Osteoblast (primary cell): ENCODE results near the gene PPP1R3C. TPM values are rescaled to one million over a fixed set of nuclear protein-coding genes. Genes with fewer than 3 reads are reported as not detected.

ENCODE experiments used
- DNase-seq: peaks from one replicate; pipeline ENCODE4 v3.0.0; 2011; ENCODE audit warnings: low spot score, mixed read lengths; ENCODE audit not compliant: insufficient read length; ENCODE audit errors: missing footprints
- H2AFZ ChIP-seq: 2 replicates; pipeline ENCODE4 v1.6.0; 2011; ENCODE audit warnings: mild to moderate bottlenecking, low read length
- H3K27ac ChIP-seq: 2 replicates; pipeline ENCODE4 v1.5.1; 2011; ENCODE audit warnings: mild to moderate bottlenecking, low read depth, low read length, moderate library complexity
- H3K27me3 ChIP-seq: 2 replicates; pipeline ENCODE4 v1.6.0; 2012; ENCODE audit warnings: mild to moderate bottlenecking, control low read depth, inconsistent platforms, low read length, moderate library complexity; ENCODE audit not compliant: insufficient read depth
- H3K36me3 ChIP-seq: 2 replicates; pipeline ENCODE4 v1.5.1; 2011; ENCODE audit warnings: mild to moderate bottlenecking, low read length, control low read depth, moderate library complexity; ENCODE audit not compliant: insufficient read depth
- H3K4me1 ChIP-seq: 2 replicates; pipeline ENCODE4 v1.5.1; 2011; ENCODE audit warnings: mild to moderate bottlenecking, low read length, control low read depth, moderate library complexity; ENCODE audit not compliant: insufficient read depth
- H3K4me2 ChIP-seq: 2 replicates; pipeline ENCODE4 v1.6.0; 2011; ENCODE audit warnings: mild to moderate bottlenecking, low read length; ENCODE audit not compliant: insufficient read depth
- H3K4me3 ChIP-seq: fragments of 200-600 bp; sonication (generic); 3 replicates; pipeline ENCODE4 v1.5.1; 2012; ENCODE audit warnings: mild to moderate bottlenecking, low read length, inconsistent platforms; ENCODE audit not compliant: insufficient read depth
- H3K79me2 ChIP-seq: 2 replicates; pipeline ENCODE4 v1.6.0; 2012; ENCODE audit warnings: mild to moderate bottlenecking, low read length, control low read depth, inconsistent platforms; ENCODE audit not compliant: insufficient read depth
- H3K9me3 ChIP-seq: 2 replicates; pipeline ENCODE4 v1.5.1; 2011; ENCODE audit warnings: low read depth, low read length, control low read depth
- H4K20me1 ChIP-seq: 2 replicates; pipeline ENCODE4 v1.6.0; 2012; ENCODE audit warnings: mild to moderate bottlenecking, low read length, control low read depth; ENCODE audit not compliant: insufficient read depth
- CTCF ChIP-seq: IDR thresholded peaks from 2 replicates; pipeline ENCODE4 v1.5.1; 2011; ENCODE audit warnings: mild to moderate bottlenecking, low read depth, low read length, moderate library complexity; ENCODE audit errors: extremely low read depth
- total RNA-seq: library from RNA; depleted of rRNA; stranded (reverse); fragments of >200 nt; gene quantifications from 2 replicates; pipeline ENCODE4 v1.2.3, GENCODE V29; 2012

PPP1R3C gene
- total RNA-seq, 1 donor = 87.9 TPM

- Histone ChIP-seq H3K79me2 (no peaks in the 10 kb centered on the region), H3K9me3 (no peaks in the 10 kb centered on the region), H3K27ac (peak overlapping the region; percentile 54), H3K27me3 (no peaks in the 10 kb centered on the region), H3K4me3 (no peak overlapping the region), H3K36me3 (no peaks in the 10 kb centered on the region), H2AFZ (no peak overlapping the region), H3K4me2 (peak overlapping the region; percentile 42), H3K4me1 (peaks cover 22% of the 10 kb centered on the region), H4K20me1 (no peaks in the 10 kb centered on the region)
- peak; percentile 83 for DNase-seq
- no peak for TF ChIP-seq CTCF
Measured at GRCh38 chr10:91652364-91652763, 19.5 kb upstream of the PPP1R3C start.

GRCh38 chr10:91643700-91644099, 10.8 kb upstream of the PPP1R3C start:
- Histone ChIP-seq H3K27ac (no peak overlapping the region), H3K9me3 (no peaks in the 10 kb centered on the region), H3K4me2 (no peak overlapping the region), H3K4me1 (peaks cover 18% of the 10 kb centered on the region), H4K20me1 (no peaks in the 10 kb centered on the region), H2AFZ (no peak overlapping the region), H3K79me2 (no peaks in the 10 kb centered on the region), H3K4me3 (no peak overlapping the region), H3K36me3 (no peaks in the 10 kb centered on the region), H3K27me3 (no peaks in the 10 kb centered on the region)
- no peak for DNase-seq
- peak; percentile 45 for TF ChIP-seq CTCF

GRCh38 chr10:91642831-91643692, 10.2 kb upstream of the PPP1R3C start:
- H3K36me3 ChIP-seq = no peaks in the 10 kb centered on the region
- no peak overlapping the region for H2AFZ ChIP-seq
- no peaks in the 10 kb centered on the region for H3K9me3 ChIP-seq
- no peak overlapping the region for H3K27ac ChIP-seq
- peaks cover 18% of the 10 kb centered on the region for H3K4me1 ChIP-seq
- DNase-seq = peak; percentile 45
- no peaks in the 10 kb centered on the region for H3K79me2 ChIP-seq
- TF ChIP-seq CTCF = no peak
- H4K20me1 ChIP-seq = no peaks in the 10 kb centered on the region
- H3K27me3 ChIP-seq = no peaks in the 10 kb centered on the region
- peak overlapping the region; percentile 16 for H3K4me2 ChIP-seq
- no peak overlapping the region for H3K4me3 ChIP-seq

GRCh38 chr10:91636892-91637291, 4.0 kb upstream of the PPP1R3C start:
- H3K9me3 ChIP-seq = no peaks in the 10 kb centered on the region
- no peaks in the 10 kb centered on the region for H4K20me1 ChIP-seq
- H3K27me3 ChIP-seq = no peaks in the 10 kb centered on the region
- DNase-seq = no peak
- H3K79me2 ChIP-seq = peaks cover 10% of the 10 kb centered on the region
- no peak overlapping the region for H3K27ac ChIP-seq
- no peaks in the 10 kb centered on the region for H3K36me3 ChIP-seq
- no peak overlapping the region for H2AFZ ChIP-seq
- H3K4me1 ChIP-seq = peaks cover 19% of the 10 kb centered on the region
- TF ChIP-seq CTCF = no peak
- no peak overlapping the region for H3K4me2 ChIP-seq
- H3K4me3 ChIP-seq = no peak overlapping the region
